K562 (cell line): ENCODE data around the gene FGGY. TPM values are rescaled to one million over a fixed set of nuclear protein-coding genes. Genes with fewer than 3 reads are reported as not detected.
A peak's percentile ranks its signal among the peaks of the same experiment; 100 is the strongest.

ENCODE experiments used
- CREM ChIP-seq: IDR thresholded peaks from 2 replicates; pipeline ENCODE4 v1.6.1; 2014; ENCODE audit warnings: antibody characterized with exemption, low read depth
- ESRRB ChIP-seq: fragments of 250-450 bp; sonication (Bioruptor Pico); IDR thresholded peaks from 2 replicates; pipeline ENCODE4 v1.5.0; 2020; ENCODE audit warnings: mild to moderate bottlenecking, moderate library complexity, borderline replicate concordance
- FOXK2 ChIP-seq, 2 experiments: fragments of 450-650 bp; IDR thresholded peaks in 1 of 2; conservative IDR thresholded peaks in 1 of 2; 2 replicates each; pipeline ENCODE4 v1.6.1; 2016; ENCODE audit warnings: low read depth in 2 of 2, mild to moderate bottlenecking in 1 of 2
- MYNN ChIP-seq, 2 experiments: sonication (generic); formaldehyde crosslinking in 1 of 2; IDR thresholded peaks; 2 replicates each; pipeline versions ENCODE4 v1.5.0 to v1.6.1; 2016 to 2020; ENCODE audit warnings: antibody characterized with exemption in 1 of 2, missing genetic modification reagents in 1 of 2
- NR1H2 ChIP-seq: sonication (generic); formaldehyde crosslinking; IDR thresholded peaks from 2 replicates; pipeline ENCODE4 v1.4.0; 2020; ENCODE audit warnings: mild to moderate bottlenecking, missing genetic modification reagents
- NR2C2 ChIP-seq, 2 experiments: fragments of 200-800 bp in 1 of 2; sonication (Bioruptor generic) in 1 of 2; sonication (generic) in 1 of 2; formaldehyde crosslinking in 1 of 2; IDR thresholded peaks; 2 replicates each; pipeline versions ENCODE4 v1.6.1 to v1.8.0; 2016 to 2022; ENCODE audit warnings: mild to moderate bottlenecking in 1 of 2, missing compliant biosample characterization in 1 of 2, missing genetic modification characterization in 1 of 2, missing genetic modification reagents in 1 of 2
- PHF20 ChIP-seq: fragments of 450-650 bp; IDR thresholded peaks from 2 replicates; pipeline ENCODE4 v1.6.1; 2018; ENCODE audit not compliant: partially characterized antibody
- RNF2 ChIP-seq: sonication (generic); IDR thresholded peaks from 2 replicates; pipeline ENCODE4 v1.6.1; 2016
- SMAD3 ChIP-seq: fragments of 450-650 bp; formaldehyde crosslinking; conservative IDR thresholded peaks from 2 replicates; pipeline ENCODE4 v1.4.0; 2020; ENCODE audit warnings: mild to moderate bottlenecking
- TEAD1 ChIP-seq, 2 experiments: fragments of 450-650 bp in 1 of 2; sonication (generic) in 1 of 2; formaldehyde crosslinking; IDR thresholded peaks; 2 replicates each; pipeline versions ENCODE4 v1.4.0 to v1.8.0; 2020 to 2022; ENCODE audit warnings: mild to moderate bottlenecking in 2 of 2, missing genetic modification reagents in 1 of 2
- TRIM24 ChIP-seq, 2 experiments: fragments of 450-650 bp; IDR thresholded peaks; 2 replicates each; pipeline ENCODE4 v1.6.1; 2016
- ZBED1 ChIP-seq: IDR thresholded peaks from 2 replicates; pipeline ENCODE4 v1.6.1; 2014
- ZNF146 ChIP-seq: IDR thresholded peaks from one replicate; pipeline ENCODE4 v1.6.1; 2018; ENCODE audit warnings: missing compliant biosample characterization; ENCODE audit not compliant: unreplicated experiment
- ZNF436 ChIP-seq: fragments of 250-450, 450-650 bp; sonication (Bioruptor Pico); formaldehyde crosslinking; IDR thresholded peaks from 2 replicates; pipeline ENCODE4 v1.7.0; 2020; ENCODE audit warnings: mild to moderate bottlenecking
- ZNF583 ChIP-seq: fragments of 250-450 bp; sonication (Bioruptor Pico); IDR thresholded peaks from 2 replicates; pipeline ENCODE4 v1.4.0; 2020
- polyA plus RNA-seq, 8 experiments: library from polyadenylated mRNA; depleted of rRNA in 4 of 8; stranded (reverse) in 5 of 8; unstranded in 3 of 8; fragments of >200 nt; fragmentation: Nextera tagmentation in 2 of 8; fragmentation: Illumina TruSeq in 1 of 8; extraction: Ambion mirVana in 2 of 8; extraction: Trizol in 1 of 8; gene quantifications; 2 replicates each; pipeline versions ENCODE4 v1.2.1 to v1.2.3, GENCODE V29; 2011 to 2014; ENCODE audit warnings: inconsistent platforms in 1 of 8, missing spikeins in 1 of 8
- total RNA-seq, 7 experiments: library from RNA; depleted of rRNA in 6 of 7; stranded (reverse); fragments of >200 nt in 6 of 7; fragmentation: Illumina TruSeq in 2 of 7; extraction: Trizol in 2 of 7; gene quantifications; 2 replicates each; pipeline versions ENCODE4 v1.2.1 to v1.2.3, GENCODE V29; 2011 to 2021; ENCODE audit warnings: low replicate concordance in 1 of 7
- TF ChIP-seq, protein P1 (sequence below): fragments of 450-650 bp; IDR thresholded peaks from 2 replicates; pipeline ENCODE4 v1.6.1; 2016
- TF ChIP-seq, protein P2 (sequence below): fragments of 450-650 bp; formaldehyde crosslinking; IDR thresholded peaks from 2 replicates; pipeline ENCODE4 v1.4.0; 2020; ENCODE audit warnings: mild to moderate bottlenecking, mixed read lengths
- TF ChIP-seq, protein P3 (sequence below): sonication (generic); formaldehyde crosslinking; IDR thresholded peaks from 2 replicates; pipeline ENCODE4 v1.8.1; 2023; ENCODE audit warnings: mild to moderate bottlenecking, missing genetic modification reagents, moderate library complexity
- TF ChIP-seq, protein P4 (sequence below), 2 experiments: fragments of 450-650 bp; IDR thresholded peaks; 2 replicates each; pipeline ENCODE4 v1.6.1; 2018; ENCODE audit warnings: mild to moderate bottlenecking in 2 of 2, low read depth in 1 of 2; ENCODE audit not compliant: partially characterized antibody in 2 of 2
- TF ChIP-seq, protein P5 (sequence below): fragments of 250-450 bp; sonication (Bioruptor Pico); IDR thresholded peaks from 2 replicates; pipeline ENCODE4 v1.9.0; 2021; ENCODE audit warnings: mild to moderate bottlenecking

The FGGY gene
- total and polyA plus RNA-seq, 9 of the 15 experiments (the other 6 are each of a cell fraction or from before 2014, with no cell fraction given), result 9.7 to 19.2 (median 12.6) TPM

DNA sequence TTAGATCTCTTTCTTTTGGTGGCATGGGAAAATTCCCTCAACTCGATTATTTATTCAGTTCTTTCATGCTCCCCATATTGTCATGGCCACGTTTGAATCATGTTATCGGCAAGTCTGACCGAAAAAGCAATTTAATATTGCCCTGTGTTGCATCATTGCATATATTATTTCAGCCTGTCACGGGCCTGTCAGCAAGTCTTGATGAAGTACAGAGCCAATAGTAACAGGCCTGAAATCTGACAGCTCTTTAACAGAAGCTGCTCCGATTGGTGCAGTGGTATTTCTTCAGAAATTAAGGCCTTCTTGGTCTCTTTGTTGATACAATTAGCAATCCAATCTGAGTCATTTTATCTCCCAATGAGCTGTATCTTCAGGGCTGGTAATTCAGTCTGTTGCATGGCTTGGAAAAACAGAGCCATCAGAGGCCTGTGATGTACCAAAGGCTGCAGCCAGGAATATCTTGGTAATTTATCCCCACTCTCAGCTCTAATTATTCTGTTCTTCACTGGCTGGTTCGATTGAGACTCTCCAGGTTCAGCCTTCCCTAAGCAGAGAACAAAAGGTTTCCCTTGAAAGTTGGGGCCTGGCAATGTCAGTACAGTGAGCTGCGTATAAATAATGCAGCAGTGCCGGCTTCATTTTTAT, 149.5 kb downstream of the FGGY start (continued):
- TF ChIP-seq, protein P1, sequence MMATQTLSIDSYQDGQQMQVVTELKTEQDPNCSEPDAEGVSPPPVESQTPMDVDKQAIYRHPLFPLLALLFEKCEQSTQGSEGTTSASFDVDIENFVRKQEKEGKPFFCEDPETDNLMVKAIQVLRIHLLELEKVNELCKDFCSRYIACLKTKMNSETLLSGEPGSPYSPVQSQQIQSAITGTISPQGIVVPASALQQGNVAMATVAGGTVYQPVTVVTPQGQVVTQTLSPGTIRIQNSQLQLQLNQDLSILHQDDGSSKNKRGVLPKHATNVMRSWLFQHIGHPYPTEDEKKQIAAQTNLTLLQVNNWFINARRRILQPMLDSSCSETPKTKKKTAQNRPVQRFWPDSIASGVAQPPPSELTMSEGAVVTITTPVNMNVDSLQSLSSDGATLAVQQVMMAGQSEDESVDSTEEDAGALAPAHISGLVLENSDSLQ, result peak; percentile 96
- TF ChIP-seq NR1H2 (CRISPR knock-in tag) (no peak), ZNF583 (CRISPR knock-in tag) (no peak), PHF20 (no peak), ZBED1 (no peak), CREM (no peak), FOXK2 (conservative IDR thresholded peaks at IDR 0.05 in 1 of 2, IDR thresholded peaks at IDR 0.05 in 1 of 2; ENCODE audit: low read depth in 2 of 2) (no peak), RNF2 (peak; percentile 52; the same call in 1 of the 2 replicates), MYNN (IDR thresholded peaks at IDR 0.05) (no peak), MYNN (CRISPR knock-in tag; IDR thresholded peaks at IDR 0.05) (no peak), ZNF436 (CRISPR knock-in tag) (no peak), NR2C2 (CRISPR knock-in tag; IDR thresholded peaks at IDR 0.05) (no peak), NR2C2 (tag; IDR thresholded peaks at IDR 0.05) (peak; percentile 21; the same call in 1 of the 2 replicates), ESRRB (CRISPR knock-in tag) (no peak), SMAD3 (0 out of 2 replicates have a peak, but pooled peaks have one; percentile 22), ZNF146 (CRISPR knock-in tag) (no peak), TRIM24 (IDR thresholded peaks at IDR 0.05) (peak; percentile 82 to 95; a peak in 2 of 4 replicates), TEAD1 (CRISPR knock-in tag; IDR thresholded peaks at IDR 0.05) (no peak)
- TF ChIP-seq, protein P2, sequence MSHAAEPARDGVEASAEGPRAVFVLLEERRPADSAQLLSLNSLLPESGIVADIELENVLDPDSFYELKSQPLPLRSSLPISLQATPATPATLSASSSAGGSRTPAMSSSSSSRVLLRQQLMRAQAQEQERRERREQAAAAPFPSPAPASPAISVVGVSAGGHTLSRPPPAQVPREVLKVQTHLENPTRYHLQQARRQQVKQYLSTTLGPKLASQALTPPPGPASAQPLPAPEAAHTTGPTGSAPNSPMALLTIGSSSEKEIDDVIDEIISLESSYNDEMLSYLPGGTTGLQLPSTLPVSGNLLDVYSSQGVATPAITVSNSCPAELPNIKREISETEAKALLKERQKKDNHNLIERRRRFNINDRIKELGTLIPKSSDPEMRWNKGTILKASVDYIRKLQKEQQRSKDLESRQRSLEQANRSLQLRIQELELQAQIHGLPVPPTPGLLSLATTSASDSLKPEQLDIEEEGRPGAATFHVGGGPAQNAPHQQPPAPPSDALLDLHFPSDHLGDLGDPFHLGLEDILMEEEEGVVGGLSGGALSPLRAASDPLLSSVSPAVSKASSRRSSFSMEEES (CRISPR knock-in tag), result no peak
- TF ChIP-seq, protein P3, sequence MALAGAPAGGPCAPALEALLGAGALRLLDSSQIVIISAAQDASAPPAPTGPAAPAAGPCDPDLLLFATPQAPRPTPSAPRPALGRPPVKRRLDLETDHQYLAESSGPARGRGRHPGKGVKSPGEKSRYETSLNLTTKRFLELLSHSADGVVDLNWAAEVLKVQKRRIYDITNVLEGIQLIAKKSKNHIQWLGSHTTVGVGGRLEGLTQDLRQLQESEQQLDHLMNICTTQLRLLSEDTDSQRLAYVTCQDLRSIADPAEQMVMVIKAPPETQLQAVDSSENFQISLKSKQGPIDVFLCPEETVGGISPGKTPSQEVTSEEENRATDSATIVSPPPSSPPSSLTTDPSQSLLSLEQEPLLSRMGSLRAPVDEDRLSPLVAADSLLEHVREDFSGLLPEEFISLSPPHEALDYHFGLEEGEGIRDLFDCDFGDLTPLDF (CRISPR knock-in tag), result no peak
- TF ChIP-seq, protein P4, sequence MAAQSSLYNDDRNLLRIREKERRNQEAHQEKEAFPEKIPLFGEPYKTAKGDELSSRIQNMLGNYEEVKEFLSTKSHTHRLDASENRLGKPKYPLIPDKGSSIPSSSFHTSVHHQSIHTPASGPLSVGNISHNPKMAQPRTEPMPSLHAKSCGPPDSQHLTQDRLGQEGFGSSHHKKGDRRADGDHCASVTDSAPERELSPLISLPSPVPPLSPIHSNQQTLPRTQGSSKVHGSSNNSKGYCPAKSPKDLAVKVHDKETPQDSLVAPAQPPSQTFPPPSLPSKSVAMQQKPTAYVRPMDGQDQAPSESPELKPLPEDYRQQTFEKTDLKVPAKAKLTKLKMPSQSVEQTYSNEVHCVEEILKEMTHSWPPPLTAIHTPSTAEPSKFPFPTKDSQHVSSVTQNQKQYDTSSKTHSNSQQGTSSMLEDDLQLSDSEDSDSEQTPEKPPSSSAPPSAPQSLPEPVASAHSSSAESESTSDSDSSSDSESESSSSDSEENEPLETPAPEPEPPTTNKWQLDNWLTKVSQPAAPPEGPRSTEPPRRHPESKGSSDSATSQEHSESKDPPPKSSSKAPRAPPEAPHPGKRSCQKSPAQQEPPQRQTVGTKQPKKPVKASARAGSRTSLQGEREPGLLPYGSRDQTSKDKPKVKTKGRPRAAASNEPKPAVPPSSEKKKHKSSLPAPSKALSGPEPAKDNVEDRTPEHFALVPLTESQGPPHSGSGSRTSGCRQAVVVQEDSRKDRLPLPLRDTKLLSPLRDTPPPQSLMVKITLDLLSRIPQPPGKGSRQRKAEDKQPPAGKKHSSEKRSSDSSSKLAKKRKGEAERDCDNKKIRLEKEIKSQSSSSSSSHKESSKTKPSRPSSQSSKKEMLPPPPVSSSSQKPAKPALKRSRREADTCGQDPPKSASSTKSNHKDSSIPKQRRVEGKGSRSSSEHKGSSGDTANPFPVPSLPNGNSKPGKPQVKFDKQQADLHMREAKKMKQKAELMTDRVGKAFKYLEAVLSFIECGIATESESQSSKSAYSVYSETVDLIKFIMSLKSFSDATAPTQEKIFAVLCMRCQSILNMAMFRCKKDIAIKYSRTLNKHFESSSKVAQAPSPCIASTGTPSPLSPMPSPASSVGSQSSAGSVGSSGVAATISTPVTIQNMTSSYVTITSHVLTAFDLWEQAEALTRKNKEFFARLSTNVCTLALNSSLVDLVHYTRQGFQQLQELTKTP (IDR thresholded peaks at IDR 0.05; ENCODE audit: low read depth in 1 of 2, partially characterized antibody in 2 of 2), result no peak
- TF ChIP-seq, protein P5, sequence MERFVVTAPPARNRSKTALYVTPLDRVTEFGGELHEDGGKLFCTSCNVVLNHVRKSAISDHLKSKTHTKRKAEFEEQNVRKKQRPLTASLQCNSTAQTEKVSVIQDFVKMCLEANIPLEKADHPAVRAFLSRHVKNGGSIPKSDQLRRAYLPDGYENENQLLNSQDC, result no peak
